Central memory CD8-positive, alpha-beta T cell (primary cell): ENCODE measurements around the gene SLC6A13.

Experiments used
- ATAC-seq: fragments of 150-1000 bp; cut with Tn5 transposase; replicated peaks from 2 replicates; pipeline ENCODE4 v1.10.0; 2022; ENCODE audit warnings: mild to moderate bottlenecking, moderate FRiP score, moderate number of reproducible peaks; ENCODE audit not compliant: poor library complexity, severe bottlenecking; ENCODE audit errors: extremely low read depth
- DNase-seq, 2 donors: peaks; one replicate each; pipeline ENCODE4 v3.0.0; 2021; ENCODE audit warnings: low spot score in 2 of 2
- H3K27ac Mint-ChIP-seq: one replicate; pipeline ENCODE4 v1.8.0; 2022; ENCODE audit warnings: low read depth, mild to moderate bottlenecking, moderate library complexity, mixed read lengths
- H3K27me3 Mint-ChIP-seq: one replicate; pipeline ENCODE4 v1.8.0; 2022; ENCODE audit warnings: mixed read lengths
- H3K36me3 Mint-ChIP-seq: one replicate; pipeline ENCODE4 v1.8.0; 2022; ENCODE audit warnings: mild to moderate bottlenecking, moderate library complexity, mixed read lengths; ENCODE audit not compliant: insufficient read depth
- H3K4me1 Mint-ChIP-seq: one replicate; pipeline ENCODE4 v1.8.0; 2022; ENCODE audit warnings: mixed read lengths
- H3K4me3 Mint-ChIP-seq: one replicate; pipeline ENCODE4 v1.8.0; 2022; ENCODE audit warnings: mild to moderate bottlenecking, moderate library complexity, mixed read lengths
- H3K9me3 Mint-ChIP-seq: one replicate; pipeline ENCODE4 v1.8.0; 2022; ENCODE audit warnings: mixed read lengths

SLC6A13 gene

GRCh38 chr12:208813-209212, 53.8 kb downstream of the SLC6A13 start:
- Mint-ChIP-seq H3K4me3 (no peak overlapping the region), H3K9me3 (peaks cover 4% of the 10 kb centered on the region), H3K27me3 (peaks cover 100% of the 10 kb centered on the region), H3K4me1 (peaks cover 5% of the 10 kb centered on the region), H3K36me3 (peaks cover 2% of the 10 kb centered on the region), H3K27ac (no peak overlapping the region)
- no peak for DNase-seq
- ATAC-seq: no peak

GRCh38 chr12:207804-208203, 54.8 kb downstream of the SLC6A13 start:
- peaks cover 94% of the 10 kb centered on the region for H3K27me3 Mint-ChIP-seq
- H3K4me1 Mint-ChIP-seq: peaks cover 5% of the 10 kb centered on the region
- H3K4me3 Mint-ChIP-seq: no peak overlapping the region
- DNase-seq: no peak
- ATAC-seq: no peak
- no peak overlapping the region for H3K27ac Mint-ChIP-seq
- H3K36me3 Mint-ChIP-seq: peaks cover 2% of the 10 kb centered on the region
- peaks cover 4% of the 10 kb centered on the region for H3K9me3 Mint-ChIP-seq

GRCh38 chr12:206746-207440, 55.7 kb downstream of the SLC6A13 start:
- ATAC-seq: no peak
- Mint-ChIP-seq H3K36me3 (peaks cover 2% of the 10 kb centered on the region), H3K4me1 (peaks cover under 1% of the 10 kb centered on the region)

GRCh38 chr12:205026-205425, 57.6 kb downstream of the SLC6A13 start:
- DNase-seq (no peak), ATAC-seq (no peak)
- H3K27me3 Mint-ChIP-seq: peaks cover 90% of the 10 kb centered on the region
- H3K36me3 Mint-ChIP-seq: peaks cover 2% of the 10 kb centered on the region
- H3K27ac Mint-ChIP-seq: no peak overlapping the region
- H3K4me1 Mint-ChIP-seq: no peaks in the 10 kb centered on the region
- peaks cover 4% of the 10 kb centered on the region for H3K9me3 Mint-ChIP-seq
- no peak overlapping the region for H3K4me3 Mint-ChIP-seq

More at GRCh38 chr12:206746-207440, 55.7 kb downstream of the SLC6A13 start:
- peaks cover 4% of the 10 kb centered on the region for H3K9me3 Mint-ChIP-seq
- no peak overlapping the region for H3K27ac Mint-ChIP-seq
- H3K4me3 Mint-ChIP-seq: no peak overlapping the region
- peaks cover 94% of the 10 kb centered on the region for H3K27me3 Mint-ChIP-seq
- no peak for DNase-seq

- Mint-ChIP-seq H3K36me3 (peaks cover 2% of the 10 kb centered on the region), H3K4me1 (no peaks in the 10 kb centered on the region), H3K4me3 (no peak overlapping the region), H3K9me3 (peaks cover 4% of the 10 kb centered on the region), H3K27me3 (peaks cover 82% of the 10 kb centered on the region), H3K27ac (no peak overlapping the region)
- DNase-seq: no peak
- no peak for ATAC-seq
Observed at GRCh38 chr12:204261-204678, 58.4 kb downstream of the SLC6A13 start.

GRCh38 chr12:203462-204260, 59.0 kb downstream of the SLC6A13 start:
- no peak for ATAC-seq
- H3K27me3 Mint-ChIP-seq: peaks cover 77% of the 10 kb centered on the region
- no peak overlapping the region for H3K27ac Mint-ChIP-seq
- no peaks in the 10 kb centered on the region for H3K4me1 Mint-ChIP-seq
- H3K4me3 Mint-ChIP-seq: no peak overlapping the region
- peaks cover 2% of the 10 kb centered on the region for H3K36me3 Mint-ChIP-seq
- DNase-seq: no peak
- H3K9me3 Mint-ChIP-seq: peaks cover 4% of the 10 kb centered on the region

- Mint-ChIP-seq H3K27me3 (peaks cover 77% of the 10 kb centered on the region), H3K36me3 (peaks cover 2% of the 10 kb centered on the region), H3K4me1 (no peaks in the 10 kb centered on the region), H3K4me3 (no peak overlapping the region), H3K27ac (no peak overlapping the region), H3K9me3 (peaks cover 4% of the 10 kb centered on the region)
- no peak for DNase-seq
- no peak for ATAC-seq
Observed at GRCh38 chr12:203074-203461, 59.6 kb downstream of the SLC6A13 start.

GRCh38 chr12:202081-202731, 60.4 kb downstream of the SLC6A13 start:
- no peak for ATAC-seq
- H3K27me3 Mint-ChIP-seq: peaks cover 73% of the 10 kb centered on the region
- no peak for DNase-seq
- no peak overlapping the region for H3K27ac Mint-ChIP-seq
- peaks cover 4% of the 10 kb centered on the region for H3K9me3 Mint-ChIP-seq
- H3K4me1 Mint-ChIP-seq: no peaks in the 10 kb centered on the region
- peaks cover 2% of the 10 kb centered on the region for H3K36me3 Mint-ChIP-seq
- no peak overlapping the region for H3K4me3 Mint-ChIP-seq

GRCh38 chr12:201361-201760, 61.3 kb downstream of the SLC6A13 start:
- no peak overlapping the region for H3K27ac Mint-ChIP-seq
- ATAC-seq: no peak
- peaks cover 66% of the 10 kb centered on the region for H3K27me3 Mint-ChIP-seq
- H3K4me3 Mint-ChIP-seq: no peak overlapping the region
- DNase-seq: no peak
- H3K4me1 Mint-ChIP-seq: no peaks in the 10 kb centered on the region
- peaks cover 5% of the 10 kb centered on the region for H3K36me3 Mint-ChIP-seq
- H3K9me3 Mint-ChIP-seq: peaks cover 4% of the 10 kb centered on the region

- Mint-ChIP-seq H3K36me3 (peaks cover 5% of the 10 kb centered on the region), H3K4me3 (no peak overlapping the region), H3K27ac (no peak overlapping the region), H3K27me3 (peaks cover 63% of the 10 kb centered on the region), H3K9me3 (no peaks in the 10 kb centered on the region), H3K4me1 (no peaks in the 10 kb centered on the region)
- DNase-seq: no peak
- no peak for ATAC-seq
Observed at GRCh38 chr12:198705-199104, 63.9 kb downstream of the SLC6A13 start.

- Mint-ChIP-seq H3K4me1 (no peaks in the 10 kb centered on the region), H3K36me3 (peaks cover 5% of the 10 kb centered on the region), H3K27ac (no peak overlapping the region), H3K9me3 (no peaks in the 10 kb centered on the region), H3K4me3 (no peak overlapping the region), H3K27me3 (peaks cover 68% of the 10 kb centered on the region)
- DNase-seq (no peak), ATAC-seq (no peak)
Observed at GRCh38 chr12:197911-198695, 64.5 kb downstream of the SLC6A13 start.

- Mint-ChIP-seq H3K36me3 (peaks cover 5% of the 10 kb centered on the region), H3K4me3 (no peak overlapping the region), H3K9me3 (no peaks in the 10 kb centered on the region), H3K27ac (no peak overlapping the region), H3K4me1 (no peaks in the 10 kb centered on the region), H3K27me3 (peaks cover 68% of the 10 kb centered on the region)
- no peak for DNase-seq
- no peak for ATAC-seq
Observed at GRCh38 chr12:197347-197746, 65.3 kb downstream of the SLC6A13 start.
